8988T (cell line): ENCODE data around the gene SAXO1.
"Not testable (repeated sequence)": the region's sequence is repeated elsewhere in the genome, so short reads cannot be mapped to it uniquely, and the experiment has no call there.

Experiments
- DNase-seq: peaks from one replicate; pipeline ENCODE4 v3.0.0; 2011

Gene SAXO1

GRCh38 chr9:18997151-18997550 is 35.9 kb downstream of the SAXO1 start:
- DNase-seq, result no peak

GRCh38 chr9:18996211-18996610 is 36.8 kb downstream of the SAXO1 start:
- no peak for DNase-seq

GRCh38 chr9:18994263-18994916 is 38.6 kb downstream of the SAXO1 start:
- DNase-seq, result no peak

GRCh38 chr9:18991197-18991596 is 41.8 kb downstream of the SAXO1 start:
- DNase-seq, result not testable (repeated sequence)

GRCh38 chr9:18990494-18990893 is 42.5 kb downstream of the SAXO1 start:
- no peak for DNase-seq

GRCh38 chr9:18989865-18990264 is 43.1 kb downstream of the SAXO1 start:
- no peak for DNase-seq

- DNase-seq, result no peak
These were observed 43.9 kb downstream of the SAXO1 start for GRCh38 chr9:18989097-18989496.

GRCh38 chr9:18988003-18988402 is 45.0 kb downstream of the SAXO1 start:
- DNase-seq, result no peak

GRCh38 chr9:18985996-18986395 is 47.0 kb downstream of the SAXO1 start:
- no peak for DNase-seq

GRCh38 chr9:18985464-18985951 is 47.5 kb downstream of the SAXO1 start:
- DNase-seq, result no peak

- DNase-seq, result no peak
These were observed 50.8 kb downstream of the SAXO1 start for GRCh38 chr9:18982262-18982620.

- no peak for DNase-seq
These were observed 51.3 kb downstream of the SAXO1 start for GRCh38 chr9:18981476-18982261.

- DNase-seq, result no peak
These were observed 52.8 kb downstream of the SAXO1 start for GRCh38 chr9:18980189-18980588.

- DNase-seq, result no peak
These were observed 53.6 kb downstream of the SAXO1 start for GRCh38 chr9:18979367-18979766.

GRCh38 chr9:18978188-18978587 is 54.8 kb downstream of the SAXO1 start:
- DNase-seq, result no peak

- DNase-seq, result no peak
These were observed 56.1 kb downstream of the SAXO1 start for GRCh38 chr9:18976709-18977531.

- DNase-seq, result no peak
These were observed 56.7 kb downstream of the SAXO1 start for GRCh38 chr9:18976221-18976708.

GRCh38 chr9:18973348-18973747 is 59.7 kb downstream of the SAXO1 start:
- no peak for DNase-seq

- no peak for DNase-seq
These were observed 60.3 kb downstream of the SAXO1 start for GRCh38 chr9:18972675-18973074.

GRCh38 chr9:18971909-18972308 is 61.1 kb downstream of the SAXO1 start:
- no peak for DNase-seq

- DNase-seq, result no peak
These were observed 61.6 kb downstream of the SAXO1 start for GRCh38 chr9:18971404-18971803.

- DNase-seq, result no peak
These were observed 62.6 kb downstream of the SAXO1 start for GRCh38 chr9:18970393-18970792.

- DNase-seq, result no peak
These were observed 63.9 kb downstream of the SAXO1 start for GRCh38 chr9:18969128-18969527.
